HEK293 (cell line): Measurements from ENCODE around the gene SLC35G6.
A peak's percentile ranks its signal among the peaks of the same experiment; 100 is the strongest.

Experiments
- GLI4 ChIP-seq: fragments of 450-650 bp; formaldehyde crosslinking; IDR thresholded peaks from 2 replicates; pipeline ENCODE4 v1.5.1; 2016; ENCODE audit warnings: missing biosample characterization, missing genetic modification characterization
- KLF10 ChIP-seq: fragments of 450-650 bp; IDR thresholded peaks from 2 replicates; pipeline ENCODE4 v1.5.1; 2018; ENCODE audit warnings: missing biosample characterization, mild to moderate bottlenecking, missing genetic modification characterization
- PBX3 ChIP-seq: sonication (generic); formaldehyde crosslinking; IDR thresholded peaks from 2 replicates; pipeline ENCODE4 v1.8.1; 2022; ENCODE audit warnings: mild to moderate bottlenecking, moderate library complexity, missing genetic modification reagents
- PRDM10 ChIP-seq: fragments of 450-650 bp; formaldehyde crosslinking; IDR thresholded peaks from 2 replicates; pipeline ENCODE4 v1.5.1; 2016; ENCODE audit warnings: missing biosample characterization, missing genetic modification characterization
- WT1 ChIP-seq: fragments of 450-650 bp; formaldehyde crosslinking; IDR thresholded peaks from 2 replicates; pipeline ENCODE4 v1.5.1; 2016; ENCODE audit warnings: missing biosample characterization, missing genetic modification characterization
- YY2 ChIP-seq: fragments of 450-650 bp; formaldehyde crosslinking; IDR thresholded peaks from 2 replicates; pipeline ENCODE4 v1.5.1; 2016; ENCODE audit warnings: missing biosample characterization, missing genetic modification characterization
- ZBTB11 ChIP-seq: fragments of 450-650 bp; formaldehyde crosslinking; conservative IDR thresholded peaks from 2 replicates; pipeline ENCODE4 v1.5.1; 2016; ENCODE audit warnings: low read depth, missing biosample characterization, missing genetic modification characterization
- ZBTB49 ChIP-seq: fragments of 450-650 bp; formaldehyde crosslinking; IDR thresholded peaks from 2 replicates; pipeline ENCODE4 v1.5.1; 2016; ENCODE audit warnings: missing biosample characterization, missing genetic modification characterization, low read depth
- ZFHX2 ChIP-seq: fragments of 450-650 bp; formaldehyde crosslinking; conservative IDR thresholded peaks from 2 replicates; pipeline ENCODE4 v1.5.1; 2016; ENCODE audit warnings: missing biosample characterization, missing genetic modification characterization
- ZFP69B ChIP-seq: fragments of 450-650 bp; formaldehyde crosslinking; IDR thresholded peaks from 2 replicates; pipeline ENCODE4 v1.5.1; 2016; ENCODE audit warnings: missing biosample characterization, missing genetic modification characterization
- ZNF10 ChIP-seq: fragments of 450-650 bp; formaldehyde crosslinking; IDR thresholded peaks from 2 replicates; pipeline ENCODE4 v1.5.1; 2017; ENCODE audit warnings: missing biosample characterization, missing genetic modification characterization
- ZNF114 ChIP-seq: fragments of 450-650 bp; formaldehyde crosslinking; IDR thresholded peaks from 2 replicates; pipeline ENCODE4 v1.5.0; 2017; ENCODE audit warnings: missing biosample characterization, missing genetic modification characterization
- ZNF157 ChIP-seq: fragments of 450-650 bp; formaldehyde crosslinking; IDR thresholded peaks from 2 replicates; pipeline ENCODE4 v1.5.1; 2016; ENCODE audit warnings: missing biosample characterization, missing genetic modification characterization
- ZNF169 ChIP-seq: fragments of 450-650 bp; formaldehyde crosslinking; IDR thresholded peaks from 2 replicates; pipeline ENCODE4 v1.5.1; 2016; ENCODE audit warnings: missing biosample characterization, missing genetic modification characterization
- ZNF223 ChIP-seq: fragments of 450-650 bp; formaldehyde crosslinking; IDR thresholded peaks from 2 replicates; pipeline ENCODE4 v1.5.1; 2016; ENCODE audit warnings: missing biosample characterization, missing genetic modification characterization
- ZNF239 ChIP-seq: fragments of 450-650 bp; formaldehyde crosslinking; IDR thresholded peaks from 2 replicates; pipeline ENCODE4 v1.5.1; 2016; ENCODE audit warnings: missing biosample characterization, missing genetic modification characterization
- ZNF302 ChIP-seq: fragments of 450-650 bp; formaldehyde crosslinking; IDR thresholded peaks from 2 replicates; pipeline ENCODE4 v1.5.1; 2016; ENCODE audit warnings: missing biosample characterization, missing genetic modification characterization, low read depth
- ZNF518A ChIP-seq: fragments of 450-650 bp; formaldehyde crosslinking; conservative IDR thresholded peaks from 2 replicates; pipeline ENCODE4 v1.5.1; 2016; ENCODE audit warnings: low read depth, missing biosample characterization, missing genetic modification characterization
- ZNF549 ChIP-seq: fragments of 450-650 bp; IDR thresholded peaks from 2 replicates; pipeline ENCODE4 v1.5.1; 2018; ENCODE audit warnings: missing biosample characterization, missing genetic modification characterization, mild to moderate bottlenecking, inconsistent platforms, moderate library complexity
- ZNF600 ChIP-seq: fragments of 450-650 bp; formaldehyde crosslinking; IDR thresholded peaks from 2 replicates; pipeline ENCODE4 v1.5.1; 2016; ENCODE audit warnings: missing biosample characterization, missing genetic modification characterization
- ZNF776 ChIP-seq: fragments of 450-650 bp; formaldehyde crosslinking; IDR thresholded peaks from 2 replicates; pipeline ENCODE4 v1.5.0; 2017; ENCODE audit warnings: missing biosample characterization, missing genetic modification characterization, borderline replicate concordance

Gene SLC35G6

GRCh38 chr17:7484067-7484918, 3.0 kb downstream of the SLC35G6 start, which contains the start of gene POLR2A (continued):
- TF ChIP-seq ZFHX2 (tag by site-specific recombination): peak; percentile 90
- peak; percentile 89 for TF ChIP-seq KLF10 (tag by site-specific recombination)
- no peak for TF ChIP-seq ZNF776
- no peak for TF ChIP-seq PBX3
- no peak for TF ChIP-seq ZBTB49 (tag by site-specific recombination)
- peak; percentile 96; the same call in 1 of the 2 replicates for TF ChIP-seq GLI4 (tag by site-specific recombination)
- peak; percentile 84 for TF ChIP-seq ZNF239
- TF ChIP-seq ZNF114 (tag by site-specific recombination): no peak
- peak; percentile 73; the same call in 1 of the 2 replicates for TF ChIP-seq YY2 (tag by site-specific recombination)
- no peak for TF ChIP-seq ZNF169 (tag by site-specific recombination)
- TF ChIP-seq ZNF157 (tag by site-specific recombination): peak; percentile 40; the same call in 1 of the 2 replicates
- peak; percentile 86 for TF ChIP-seq ZFP69B (tag by site-specific recombination)
- TF ChIP-seq ZNF600: peak; percentile 87
- peak; percentile 78 for TF ChIP-seq WT1 (tag by site-specific recombination)
- TF ChIP-seq ZNF518A (tag by site-specific recombination): 0 out of 2 replicates have a peak, but pooled peaks have one; percentile 38
- TF ChIP-seq ZBTB11 (tag by site-specific recombination): peak; percentile 78
- TF ChIP-seq ZNF302 (tag by site-specific recombination): no peak; the same call in 1 of the 2 replicates
- TF ChIP-seq ZNF549 (tag by site-specific recombination): no peak
- TF ChIP-seq PRDM10 (tag by site-specific recombination): peak; percentile 99
- peak; percentile 70; the same call in 1 of the 2 replicates for TF ChIP-seq ZNF10
- TF ChIP-seq ZNF223 (tag by site-specific recombination): 0 out of 2 replicates have a peak, but pooled peaks have one; percentile 49
